ENCODE measurements around the gene ASIC3. TPM values are rescaled to one million over a fixed set of nuclear protein-coding genes. Genes with fewer than 3 reads are reported as not detected.

The ASIC3 gene
- total and polyA plus RNA-seq, 2 of the 8 experiments (the other 6 are each of a cell fraction or from before 2014, with no cell fraction given): 1.6 to 1.9 TPM

DNA sequence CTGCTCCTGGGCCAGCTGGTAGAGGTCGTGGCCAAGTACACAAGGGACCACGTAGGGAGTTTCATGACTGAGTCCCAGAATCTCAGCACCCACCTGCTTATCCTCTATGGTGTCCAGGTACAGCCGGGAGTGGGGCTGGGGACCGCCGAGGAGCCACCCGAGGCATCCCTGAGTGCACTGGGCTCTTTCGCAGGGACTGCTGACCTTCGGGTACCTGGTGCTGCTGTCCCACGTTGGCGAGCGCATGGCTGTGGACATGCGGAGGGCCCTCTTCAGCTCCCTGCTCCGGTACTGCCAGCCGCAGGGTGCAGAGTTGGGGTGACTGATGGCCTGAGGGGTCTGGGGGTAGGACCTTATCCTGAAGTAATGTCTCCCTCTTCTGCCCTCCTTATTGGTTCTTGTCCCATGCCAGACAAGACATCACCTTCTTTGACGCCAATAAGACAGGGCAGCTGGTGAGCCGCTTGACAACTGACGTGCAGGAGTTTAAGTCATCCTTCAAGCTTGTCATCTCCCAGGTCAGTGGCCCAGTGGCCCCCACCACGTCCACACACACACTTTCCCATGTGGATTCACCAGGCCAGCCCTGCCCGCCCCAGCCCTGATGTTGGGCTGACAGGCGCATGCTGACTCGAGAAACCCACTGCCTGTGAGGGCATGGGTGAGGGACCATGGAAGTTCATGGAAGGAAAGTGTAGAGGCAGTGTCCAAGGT, 13.9 kb upstream of the ASIC3 start:
- Histone ChIP-seq H3K23ac (ENCODE audit: insufficient read length) (no peak overlapping the region), H3K79me2 (ENCODE audit: control insufficient read depth in 1 of 2, insufficient read depth in 2 of 2, low read length in 2 of 2) (no peaks in the 10 kb centered on the region), H3K14ac (ENCODE audit: insufficient read length) (no peak overlapping the region), H3K56ac (replicated peaks; ENCODE audit: insufficient read length, low read depth, low read length) (no peak overlapping the region), H4K8ac (ENCODE audit: extremely low read depth, insufficient read depth, low read length) (no peak overlapping the region), H3K79me1 (ENCODE audit: low read depth, low read length) (no peaks in the 10 kb centered on the region; the same call in 1 of the 2 replicates), H3K36me3 (ENCODE audit: control insufficient read depth in 2 of 4, insufficient read depth in 4 of 4, low read length in 3 of 4) (peaks cover 0 to 2% (median 0%) of the 10 kb centered on the region in 4 experiments; a peak in 2 of 8 replicates), H3K18ac (ENCODE audit: extremely low read depth, low read length) (no peak overlapping the region), H2BK20ac (ENCODE audit: low read length) (no peak overlapping the region), H3K9ac (replicated peaks in 1 of 4; ENCODE audit: extremely low read depth in 1 of 4, low read depth in 3 of 4, low read length in 3 of 4) (no peak overlapping the region), H3K4me3 (ENCODE audit: extremely low read depth in 1 of 4, insufficient read depth in 2 of 4, low read depth in 3 of 4, low read length in 4 of 4) (no peak overlapping the region), H3K27me3 (replicated peaks in 1 of 4; ENCODE audit: control insufficient read depth in 3 of 4, extremely low read depth in 1 of 4, insufficient read depth in 3 of 4, low read length in 3 of 4) (no peaks in the 10 kb centered on the region), H3K4me1 (replicated peaks in 1 of 4; ENCODE audit: control insufficient read depth in 3 of 4, insufficient read depth in 4 of 4, low read length in 3 of 4) (no peaks in the 10 kb centered on the region), H3K4me2 (ENCODE audit: insufficient read depth in 1 of 2, low read depth in 2 of 2, low read length in 2 of 2) (no peak overlapping the region), H4K91ac (replicated peaks; ENCODE audit: insufficient read length, low read length) (no peak overlapping the region), H3K27ac (ENCODE audit: low read depth, low read length) (no peak overlapping the region), H2AFZ (ENCODE audit: low read length) (no peak overlapping the region), H2BK12ac (ENCODE audit: low read depth, low read length) (no peak overlapping the region), H2BK15ac (ENCODE audit: low read length) (no peak overlapping the region), H2BK5ac (ENCODE audit: low read depth, low read length) (no peak overlapping the region), H4K20me1 (replicated peaks in 1 of 2; ENCODE audit: control insufficient read depth in 1 of 2, insufficient read depth in 2 of 2, low read length in 2 of 2) (peaks cover 0 to 4% of the 10 kb centered on the region in 2 experiments), H3K4ac (replicated peaks; ENCODE audit: insufficient read length, low read depth, low read length) (no peak overlapping the region), H3K9me3 (ENCODE audit: insufficient read depth in 2 of 2, low read depth in 1 of 2, low read length in 1 of 2) (no peaks in the 10 kb centered on the region), H4K5ac (ENCODE audit: insufficient read length, low read depth, low read length) (no peak overlapping the region), H3K23me2 (ENCODE audit: low read depth, low read length) (no peaks in the 10 kb centered on the region), H2BK120ac (replicated peaks; ENCODE audit: low read depth, low read length) (no peak overlapping the region), H2AK5ac (ENCODE audit: low read depth, low read length) (no peak overlapping the region)
- WGBS, 2 experiments (ENCODE audit: extremely low coverage in 1 of 2, insufficient coverage in 1 of 2, insufficient read length in 1 of 2, insufficient replicate concordance in 2 of 2, low coverage in 1 of 2, low lambda C conversion rate in 2 of 2, missing lambda C conversion rate in 1 of 2): 94% methylated on average over 21 of the region's 21 CpGs; no CpG with 5 or more reads in 1 of the 2 experiments
- no peak for FAIRE-seq
- CTCF ChIA-PET (ENCODE audit: partially characterized antibody): interaction anchor here (0.6 to 5.4 kb wide), 12 partner anchors 7 to 538 kb away, joined by 3 to 35 read pairs (median 4); partner anchors contain the start of genes ASIC3 and CDK5
- TF ChIP-seq CTBP2 (IDR thresholded peaks at IDR 0.05; ENCODE audit: borderline replicate concordance, insufficient read depth, insufficient read length, low read length) (no peak), MAFK (IDR thresholded peaks at IDR 0.05; ENCODE audit: low read depth, low read length) (no peak), KDM4A (IDR thresholded peaks at IDR 0.05; ENCODE audit: low read depth, low read length, severe bottlenecking) (no peak), RAD21 (IDR thresholded peaks at IDR 0.05 in 1 of 2, conservative IDR thresholded peaks at IDR 0.05 in 1 of 2; ENCODE audit: low read depth in 2 of 2, low read length in 2 of 2) (no peak)
- POLR2A ChIA-PET (ENCODE audit: partially characterized antibody): interaction anchor here (1.3 kb wide), 1 partner anchor 14 kb away, joined by 4 read pairs; the partner anchor contains the start of gene ASIC3
- DNase-seq (ENCODE audit: low read depth in 1 of 2, low spot score in 2 of 2): no peak
